GM23338 (cell line): ENCODE data around the gene JAKMIP1. TPM values are rescaled to one million over a fixed set of nuclear protein-coding genes. Genes with fewer than 3 reads are reported as not detected.

Experiments
- ATAC-seq: fragments of 200-7000 bp; cut with Tn5 transposase; 3 replicates; pipeline ENCODE4 v1.9.1; 2020
- DNase-seq: peaks from one replicate; pipeline ENCODE4 v3.0.0-alpha.2; 2015; ENCODE audit warnings: low spot score
- H2AFZ ChIP-seq: fragments of 200-600 bp; sonication (generic); 2 replicates; pipeline ENCODE4 v1.8.0; 2016; ENCODE audit warnings: antibody characterized with exemption, mild to moderate bottlenecking, moderate library complexity
- H3F3A ChIP-seq: fragments of 200-600 bp; sonication (generic); replicated peaks from 2 replicates; pipeline ENCODE4 v1.8.0; 2017; ENCODE audit warnings: antibody characterized with exemption, mixed run types, low read depth
- H3K27ac ChIP-seq: fragments of 200-600 bp; sonication (generic); 2 replicates; pipeline ENCODE4 v1.6.1; 2016; ENCODE audit warnings: low read depth
- H3K27me3 ChIP-seq: fragments of 200-600 bp; sonication (generic); 2 replicates; pipeline ENCODE4 v1.8.0; 2016; ENCODE audit warnings: mild to moderate bottlenecking, mixed run types, moderate library complexity; ENCODE audit not compliant: insufficient read depth
- H3K36me3 ChIP-seq: fragments of 200-600 bp; sonication (generic); 2 replicates; pipeline ENCODE4 v1.8.0; 2016; ENCODE audit warnings: mild to moderate bottlenecking; ENCODE audit not compliant: insufficient read depth
- H3K4me1 ChIP-seq: fragments of 200-600 bp; sonication (generic); 2 replicates; pipeline ENCODE4 v1.8.0; 2016; ENCODE audit warnings: mild to moderate bottlenecking, moderate library complexity; ENCODE audit not compliant: insufficient read depth
- H3K4me2 ChIP-seq: fragments of 200-600 bp; sonication (generic); 2 replicates; pipeline ENCODE4 v1.7.1; 2017; ENCODE audit warnings: mixed run types
- H3K4me3 ChIP-seq: fragments of 200-600 bp; sonication (generic); 2 replicates; pipeline ENCODE4 v1.6.1; 2016; ENCODE audit warnings: mixed run types
- H3K79me2 ChIP-seq: fragments of 200-600 bp; sonication (generic); replicated peaks from 2 replicates; pipeline ENCODE4 v1.8.0; 2017; ENCODE audit warnings: mild to moderate bottlenecking; ENCODE audit not compliant: insufficient read depth
- H3K9me2 ChIP-seq: fragments of 200-600 bp; sonication (generic); 2 replicates; pipeline ENCODE4 v1.8.0; 2017; ENCODE audit not compliant: insufficient read depth
- H4K20me1 ChIP-seq: fragments of 200-600 bp; sonication (generic); replicated peaks from 2 replicates; pipeline ENCODE4 v1.8.0; 2017; ENCODE audit warnings: mild to moderate bottlenecking; ENCODE audit not compliant: insufficient read depth
- H3K27ac Mint-ChIP-seq: 2 replicates; pipeline ENCODE4 v1.8.0; 2020; ENCODE audit warnings: inconsistent platforms, mild to moderate bottlenecking, moderate library complexity, mixed read lengths
- H3K27me3 Mint-ChIP-seq: 3 replicates; pipeline ENCODE4 v1.8.0; 2022; ENCODE audit warnings: low read depth, mild to moderate bottlenecking, moderate library complexity, mixed read lengths, inconsistent platforms; ENCODE audit not compliant: insufficient read depth, poor library complexity
- H3K36me3 Mint-ChIP-seq: 3 replicates; pipeline ENCODE4 v1.8.0; 2021; ENCODE audit warnings: low read depth, mild to moderate bottlenecking, inconsistent platforms, moderate library complexity, mixed read lengths
- H3K4me1 Mint-ChIP-seq: 3 replicates; pipeline ENCODE4 v1.8.0; 2020; ENCODE audit warnings: mild to moderate bottlenecking, inconsistent platforms, mixed read lengths
- H3K4me3 Mint-ChIP-seq: 3 replicates; pipeline ENCODE4 v1.8.0; 2021; ENCODE audit warnings: moderate library complexity, mild to moderate bottlenecking, inconsistent platforms, mixed read lengths
- H3K9me3 Mint-ChIP-seq: 3 replicates; pipeline ENCODE4 v1.8.0; 2020; ENCODE audit warnings: moderate library complexity, mild to moderate bottlenecking, inconsistent platforms, mixed read lengths
- CREB1 ChIP-seq: fragments of 250-450 bp; sonication (Bioruptor Pico); IDR thresholded peaks from 2 replicates; pipeline ENCODE4 v1.5.0; 2020; ENCODE audit warnings: low read depth, mild to moderate bottlenecking, moderate library complexity
- CTCF ChIP-seq, 2 experiments: fragments of 200-600 bp in 1 of 2; sonication (generic) in 1 of 2; conservative IDR thresholded peaks; 2 replicates each; pipeline versions ENCODE4 v1.5.1 to v1.6.1; 2016 to 2017; ENCODE audit warnings: antibody characterized with exemption in 2 of 2, low read depth in 2 of 2, mild to moderate bottlenecking in 2 of 2, moderate library complexity in 1 of 2
- ETS1 ChIP-seq: IDR thresholded peaks from 2 replicates; pipeline ENCODE4 v1.6.1; 2016; ENCODE audit warnings: antibody characterized with exemption
- EZH2 ChIP-seq: fragments of 200-600 bp; sonication (generic); IDR thresholded peaks from one replicate; pipeline ENCODE4 v1.8.0; 2017; ENCODE audit warnings: antibody characterized with exemption, mild to moderate bottlenecking, low read depth; ENCODE audit not compliant: unreplicated experiment
- EZH2phosphoT487 ChIP-seq: fragments of 200-600 bp; sonication (generic); IDR thresholded peaks from one replicate; pipeline ENCODE4 v1.8.1; 2018; ENCODE audit warnings: antibody characterized with exemption; ENCODE audit not compliant: unreplicated experiment
- JUNB ChIP-seq: IDR thresholded peaks from one replicate; pipeline ENCODE4 v1.6.1; 2016; ENCODE audit warnings: antibody characterized with exemption; ENCODE audit not compliant: unreplicated experiment
- NANOG ChIP-seq: IDR thresholded peaks from 2 replicates; pipeline ENCODE4 v1.6.1; 2016; ENCODE audit warnings: antibody characterized with exemption, borderline replicate concordance
- POLR2AphosphoS5 ChIP-seq: IDR thresholded peaks from 2 replicates; pipeline ENCODE4 v1.6.1; 2016; ENCODE audit warnings: antibody characterized with exemption, low read depth
- REST ChIP-seq: IDR thresholded peaks from one replicate; pipeline ENCODE4 v1.6.1; 2018; ENCODE audit warnings: antibody characterized with exemption; ENCODE audit not compliant: unreplicated experiment
- STAT1 ChIP-seq: IDR thresholded peaks from one replicate; pipeline ENCODE4 v1.6.1; 2016; ENCODE audit warnings: antibody characterized with exemption; ENCODE audit not compliant: unreplicated experiment
- ZNF114 ChIP-seq: fragments of 250-450 bp; sonication (Bioruptor Pico); IDR thresholded peaks from 2 replicates; pipeline ENCODE4 v1.5.0; 2020; ENCODE audit warnings: mild to moderate bottlenecking, moderate library complexity
- ZNF331 ChIP-seq: fragments of 250-450 bp; sonication (Bioruptor Pico); IDR thresholded peaks from 2 replicates; pipeline ENCODE4 v1.5.0; 2020; ENCODE audit warnings: low read depth, mild to moderate bottlenecking, moderate library complexity
- ZNF462 ChIP-seq: fragments of 250-450 bp; sonication (Bioruptor Pico); IDR thresholded peaks from 2 replicates; pipeline ENCODE4 v1.5.0; 2020; ENCODE audit warnings: mild to moderate bottlenecking, moderate library complexity
- polyA plus RNA-seq: library from polyadenylated mRNA; unstranded; fragments of >200 nt; fragmentation: Nextera tagmentation; extraction: Ambion mirVana; gene quantifications from 2 replicates; pipeline ENCODE4 v1.2.1, GENCODE V29; 2016
- total RNA-seq: library from RNA; depleted of rRNA; stranded (reverse); fragments of >200 nt; shearing (Covaris generic); gene quantifications from 2 replicates; pipeline ENCODE4 v1.2.3, GENCODE V29; 2014

The JAKMIP1 gene
- total and polyA plus RNA-seq, 2 experiments from 2014 or later = 4.6 to 5.1 TPM

DNA sequence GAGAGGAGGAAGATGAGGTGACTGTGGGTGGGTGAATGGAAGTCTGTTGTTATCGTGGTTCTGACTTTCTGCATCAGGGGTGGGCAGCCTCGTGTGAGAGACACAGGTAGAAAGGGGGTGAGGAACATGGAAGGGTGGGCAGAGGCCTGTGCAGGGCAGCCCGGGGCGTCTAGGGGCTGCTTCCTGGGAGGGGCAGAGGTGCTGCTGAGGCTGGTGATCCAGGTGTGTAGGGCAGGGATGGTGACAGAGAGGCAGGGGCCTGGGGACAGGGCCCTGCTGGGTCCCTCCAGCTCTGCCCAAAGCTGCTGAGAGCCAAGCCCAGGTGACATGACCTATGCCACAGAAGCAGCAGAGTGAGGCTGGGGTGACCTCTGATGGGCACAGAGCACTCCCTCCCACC, 92.5 kb downstream of the JAKMIP1 start:
- DNase-seq (no peak), ATAC-seq (no peak)
- Histone ChIP-seq H3K4me2 (no peak overlapping the region), H4K20me1 (no peaks in the 10 kb centered on the region), H3K27me3 (no peaks in the 10 kb centered on the region), H3K36me3 (no peaks in the 10 kb centered on the region), H2AFZ (no peak overlapping the region), H3F3A (no peaks in the 10 kb centered on the region), H3K9me2 (no peaks in the 10 kb centered on the region), H3K79me2 (no peaks in the 10 kb centered on the region), H3K27ac (no peak overlapping the region), H3K4me3 (no peak overlapping the region), H3K4me1 (peaks cover 17% of the 10 kb centered on the region; the same call in 1 of the 2 replicates)
- no peak overlapping the region for H3K4me3 Mint-ChIP-seq
- H3K27me3 Mint-ChIP-seq = peaks cover 17% of the 10 kb centered on the region
- no peak overlapping the region for H3K27ac Mint-ChIP-seq
- peaks cover 12% of the 10 kb centered on the region for H3K36me3 Mint-ChIP-seq
- peaks cover 3% of the 10 kb centered on the region; the same call in 2 of the 3 replicates for H3K9me3 Mint-ChIP-seq
- H3K4me1 Mint-ChIP-seq = peaks cover 28% of the 10 kb centered on the region
- no peak for TF ChIP-seq ZNF462 (CRISPR knock-in tag)
- TF ChIP-seq CTCF (conservative IDR thresholded peaks at IDR 0.05; ENCODE audit: low read depth in 2 of 2) = no peak
- TF ChIP-seq STAT1 = no peak
- TF ChIP-seq NANOG = no peak
- TF ChIP-seq REST = no peak
- TF ChIP-seq EZH2 = no peak
- TF ChIP-seq ZNF114 (CRISPR knock-in tag) = no peak
- no peak for TF ChIP-seq POLR2AphosphoS5
- no peak for TF ChIP-seq ETS1
- TF ChIP-seq ZNF331 (CRISPR knock-in tag) = no peak
- TF ChIP-seq JUNB = no peak
- no peak for TF ChIP-seq EZH2phosphoT487
- no peak for TF ChIP-seq CREB1 (CRISPR knock-in tag)
